NCI-H2196 (cell line): Measurements from ENCODE around the gene TUFT1.

Experiments used
- DNase-seq: peaks from one replicate; lab custom pipeline; 2025; ENCODE audit not compliant: unreplicated experiment; lab: John Stamatoyannopoulos, UW

TUFT1 gene, protein sequence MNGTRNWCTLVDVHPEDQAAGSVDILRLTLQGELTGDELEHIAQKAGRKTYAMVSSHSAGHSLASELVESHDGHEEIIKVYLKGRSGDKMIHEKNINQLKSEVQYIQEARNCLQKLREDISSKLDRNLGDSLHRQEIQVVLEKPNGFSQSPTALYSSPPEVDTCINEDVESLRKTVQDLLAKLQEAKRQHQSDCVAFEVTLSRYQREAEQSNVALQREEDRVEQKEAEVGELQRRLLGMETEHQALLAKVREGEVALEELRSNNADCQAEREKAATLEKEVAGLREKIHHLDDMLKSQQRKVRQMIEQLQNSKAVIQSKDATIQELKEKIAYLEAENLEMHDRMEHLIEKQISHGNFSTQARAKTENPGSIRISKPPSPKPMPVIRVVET

DNA sequence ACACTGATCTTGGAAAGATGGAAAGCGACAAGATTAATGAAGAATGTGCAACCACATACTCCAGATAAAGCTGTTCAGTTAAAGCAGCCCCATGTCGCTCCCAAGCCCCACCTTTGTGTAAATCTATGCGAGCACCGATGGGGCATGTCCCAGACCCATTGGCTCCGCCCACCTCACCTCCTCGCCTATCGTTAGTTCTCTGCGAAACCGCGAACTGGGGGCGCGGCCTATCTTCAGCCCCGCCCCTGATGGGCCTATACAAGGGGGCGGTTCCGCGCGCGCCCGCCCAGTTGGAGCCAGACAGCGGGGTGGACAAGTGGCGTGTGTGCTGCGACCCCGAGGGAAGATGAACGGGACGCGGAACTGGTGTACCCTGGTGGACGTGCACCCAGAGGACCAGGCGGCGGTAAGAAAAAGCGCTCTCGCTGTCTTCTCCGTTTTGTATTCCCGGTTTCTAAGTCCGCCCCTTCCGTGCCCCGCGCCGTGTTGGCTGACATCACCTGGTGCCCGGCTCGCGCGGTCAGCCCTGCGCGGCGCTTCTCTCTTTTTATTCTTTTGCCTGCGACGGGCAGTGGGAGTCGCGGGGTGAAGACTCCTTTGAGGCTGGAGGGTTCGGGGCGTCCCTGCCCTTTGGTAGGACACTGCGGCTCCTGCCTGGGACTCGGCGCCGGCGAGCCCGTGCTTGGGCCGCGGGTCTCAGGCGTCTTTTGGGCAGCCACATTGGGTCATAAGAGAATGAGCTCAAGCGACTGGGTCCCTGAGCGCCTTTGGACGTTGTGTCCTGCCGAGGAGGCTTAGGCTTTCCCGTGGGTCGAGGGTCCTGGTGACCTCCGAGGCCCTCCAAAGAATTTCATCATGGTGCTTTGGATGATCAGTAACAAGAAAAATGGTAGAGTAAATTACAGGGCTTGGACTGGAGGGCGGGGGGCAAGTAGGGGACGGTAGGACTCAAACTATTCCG, at the start of gene TUFT1:
TUFT1 (plus strand) TSS at position 289 of the 961 bp plus-strand sequence; CDS start at position 347, 58 bp downstream.
- peak; percentile 97 for DNase-seq

DNA sequence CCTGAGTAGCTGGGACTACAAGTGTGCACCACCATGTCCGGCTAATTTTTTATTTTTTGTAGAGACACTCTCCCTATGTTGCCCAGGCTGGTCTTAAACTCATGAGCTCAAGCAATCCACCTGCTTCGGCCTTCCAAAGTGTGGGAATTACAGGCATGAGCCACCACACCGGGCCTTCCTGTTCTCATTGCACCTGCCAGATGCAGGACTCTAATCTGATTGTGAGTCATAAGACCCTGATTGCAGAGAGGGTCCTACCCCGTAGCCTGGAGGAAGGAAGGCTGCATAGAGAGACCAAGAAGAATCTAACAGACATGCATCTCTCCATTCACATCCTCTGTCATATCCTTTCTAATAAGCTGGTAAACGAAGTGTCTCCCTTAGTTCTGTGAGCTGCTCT, 48.5 kb upstream of the TUFT1 start:
- no peak for DNase-seq

DNA sequence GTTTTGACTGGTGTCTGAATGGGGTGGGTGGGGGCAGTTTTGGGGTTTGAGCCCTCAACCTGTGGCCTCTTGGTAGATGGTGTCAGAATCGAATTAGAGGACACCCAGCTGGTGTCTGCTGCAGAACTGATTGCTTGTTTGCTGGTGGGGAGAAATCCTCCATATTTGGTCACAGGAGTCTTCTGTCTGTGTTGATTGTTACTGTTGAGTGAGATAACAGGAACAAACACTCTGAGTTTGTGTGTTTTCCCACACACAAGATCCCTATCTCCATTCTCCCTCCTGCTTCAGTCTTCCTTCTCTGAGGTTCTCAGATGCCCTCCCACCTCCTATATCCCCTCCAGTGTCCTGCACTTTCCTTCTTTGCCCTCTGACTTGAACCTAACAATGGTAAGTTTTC, 48.0 kb upstream of the TUFT1 start:
- no peak for DNase-seq

DNA sequence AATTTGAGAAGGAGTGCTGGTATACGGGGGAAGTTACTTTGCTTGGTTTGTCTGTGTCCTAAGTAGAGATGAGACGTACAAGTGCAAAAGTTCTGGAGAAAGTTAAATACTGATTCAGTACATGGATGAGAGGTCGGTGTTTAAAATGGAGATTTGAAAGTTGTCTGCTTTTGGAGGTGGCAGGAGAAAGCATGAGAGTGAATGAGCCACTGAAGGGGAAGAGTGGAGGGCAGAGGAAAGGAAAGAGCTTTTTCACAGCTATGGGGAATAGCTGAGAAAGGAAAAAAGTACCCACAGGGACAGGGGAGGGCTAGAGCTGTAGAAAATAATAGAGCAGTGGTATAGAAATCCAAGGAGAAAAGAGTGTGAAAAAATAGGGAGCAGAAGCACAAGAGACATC, 47.1 kb upstream of the TUFT1 start:
- DNase-seq = no peak

DNA sequence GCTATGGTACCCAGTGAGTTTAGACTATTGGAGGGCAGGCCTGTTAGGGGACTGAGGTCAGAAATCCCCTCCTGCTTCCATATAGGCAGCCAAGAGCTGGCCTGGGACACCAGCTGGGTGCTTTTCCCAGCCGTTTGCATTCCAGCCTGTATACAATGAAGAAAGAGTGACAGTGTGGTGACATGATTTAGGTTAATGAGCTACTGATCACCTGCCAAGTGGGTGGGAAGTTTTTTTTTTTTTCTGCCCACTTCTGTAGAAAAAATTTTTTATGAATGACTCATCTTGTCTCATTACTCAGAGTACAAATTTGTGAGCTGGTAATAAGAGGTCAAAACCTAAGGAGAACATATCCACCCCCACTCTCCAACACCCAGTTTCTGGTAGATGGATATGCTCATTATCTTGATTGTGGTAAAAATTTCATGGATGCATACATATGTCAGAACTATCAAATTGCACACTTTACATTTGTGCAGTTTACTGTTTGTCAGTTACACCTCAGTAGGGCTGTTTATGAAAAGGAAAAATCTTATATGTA, 45.3 kb upstream of the TUFT1 start:
- DNase-seq = no peak

DNA sequence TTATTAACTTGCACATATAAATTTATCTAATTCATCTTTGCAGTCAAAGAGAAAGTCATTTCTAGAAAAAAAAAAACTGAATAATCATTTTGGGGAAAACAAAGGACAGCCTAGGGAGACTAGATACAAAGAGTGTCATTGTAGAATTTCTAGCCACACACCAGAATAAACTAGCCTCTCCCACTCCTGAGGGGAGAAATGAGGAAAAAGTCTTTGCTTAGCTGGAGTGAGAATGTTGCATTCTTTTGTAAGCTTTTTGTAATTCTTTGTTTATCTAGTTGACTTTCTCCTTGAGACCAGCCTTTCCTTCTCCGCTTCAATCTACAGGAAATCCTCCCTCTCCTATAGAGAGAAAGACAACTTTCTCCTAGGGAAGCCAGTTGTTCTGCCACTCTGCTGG, 44.8 kb upstream of the TUFT1 start:
- DNase-seq = no peak

DNA sequence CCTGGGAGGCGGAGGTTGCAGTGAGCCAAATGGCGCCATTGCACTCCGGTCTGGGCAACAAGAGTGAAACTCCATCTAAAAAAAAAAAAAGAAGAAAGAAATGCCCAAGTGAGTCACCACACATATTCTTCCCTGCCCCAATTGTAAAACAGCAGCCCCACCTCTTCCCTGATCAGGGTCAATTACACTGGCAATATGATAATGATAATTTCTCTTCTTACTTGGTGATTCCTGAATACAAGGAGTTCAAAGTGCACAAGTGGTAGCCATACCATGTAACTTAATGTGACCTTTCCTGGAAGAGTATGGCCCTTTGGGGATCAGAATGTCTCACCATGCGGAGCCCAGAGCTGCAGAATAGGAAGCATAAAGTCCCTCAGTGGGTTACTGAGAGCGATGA, 40.7 kb upstream of the TUFT1 start:
- no peak for DNase-seq

DNA sequence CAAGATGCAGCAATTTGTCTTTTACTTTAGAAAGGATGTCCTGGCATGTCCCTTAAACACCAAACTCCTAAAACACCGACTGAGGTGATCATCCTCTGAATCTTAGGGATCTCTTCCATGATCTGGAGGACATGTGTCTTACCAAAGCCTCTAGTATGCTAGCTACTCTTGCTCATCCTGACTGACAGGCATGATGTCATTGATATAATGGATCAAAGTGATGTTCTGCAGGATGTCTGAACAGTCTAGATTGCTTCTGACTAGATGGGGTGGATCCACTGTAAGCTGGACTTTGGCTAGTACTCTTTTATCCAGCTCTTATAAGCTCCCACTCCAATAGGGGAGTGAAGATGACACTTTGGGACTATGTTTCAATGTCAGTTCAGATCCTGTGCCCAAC, 40.2 kb upstream of the TUFT1 start:
- DNase-seq = no peak

DNA sequence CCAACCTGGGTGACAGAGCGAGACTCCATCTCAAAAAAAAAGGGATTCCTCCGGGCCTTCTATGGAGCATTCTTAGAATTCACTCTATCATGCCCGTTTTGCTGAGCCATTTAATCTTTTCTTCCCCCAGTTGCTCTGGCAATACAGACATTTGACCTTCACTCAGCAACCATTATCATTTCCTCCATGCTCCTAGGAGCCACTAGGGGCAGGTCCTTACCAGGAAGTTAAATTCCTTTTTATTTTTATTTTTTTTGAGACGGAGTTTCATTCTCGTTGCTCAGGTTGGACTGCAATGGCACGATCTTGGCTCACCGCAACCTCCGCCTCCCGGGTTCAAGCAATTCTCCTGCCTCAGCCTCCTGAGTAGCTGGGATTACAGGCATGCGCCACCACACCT, 38.6 kb upstream of the TUFT1 start:
- no peak for DNase-seq

DNA sequence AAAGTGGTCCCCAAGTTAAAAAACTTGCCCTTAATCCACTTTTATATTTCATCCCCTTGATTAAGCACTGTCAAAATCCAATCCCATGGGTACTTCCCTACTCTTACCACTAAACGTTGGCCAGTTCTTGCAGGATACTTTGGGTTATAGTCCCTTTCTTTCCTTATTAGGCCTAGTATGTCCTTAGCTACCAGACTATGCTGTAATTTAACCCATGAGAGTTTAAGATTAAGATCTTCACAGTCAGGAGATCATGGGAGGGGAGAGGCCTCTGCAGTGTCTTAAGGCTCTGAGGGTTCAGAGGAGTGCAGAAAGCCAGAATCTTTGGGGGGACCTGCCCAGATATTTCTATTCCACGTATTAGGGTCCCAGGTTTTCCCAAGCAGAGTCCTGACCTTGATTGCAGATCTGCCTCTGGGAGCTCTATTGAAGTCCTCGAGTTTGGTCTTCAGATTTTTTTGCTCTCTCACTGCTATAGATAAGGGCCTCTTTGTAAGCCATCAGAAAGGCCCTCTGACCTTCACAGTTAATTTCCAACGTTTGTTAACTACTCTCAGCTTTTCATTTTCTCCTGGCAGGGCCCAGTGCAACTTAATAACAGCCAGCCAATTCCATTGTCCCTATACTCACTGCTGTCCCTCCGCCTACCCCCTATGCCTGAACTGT, 37.9 kb upstream of the TUFT1 start:
- DNase-seq = no peak

DNA sequence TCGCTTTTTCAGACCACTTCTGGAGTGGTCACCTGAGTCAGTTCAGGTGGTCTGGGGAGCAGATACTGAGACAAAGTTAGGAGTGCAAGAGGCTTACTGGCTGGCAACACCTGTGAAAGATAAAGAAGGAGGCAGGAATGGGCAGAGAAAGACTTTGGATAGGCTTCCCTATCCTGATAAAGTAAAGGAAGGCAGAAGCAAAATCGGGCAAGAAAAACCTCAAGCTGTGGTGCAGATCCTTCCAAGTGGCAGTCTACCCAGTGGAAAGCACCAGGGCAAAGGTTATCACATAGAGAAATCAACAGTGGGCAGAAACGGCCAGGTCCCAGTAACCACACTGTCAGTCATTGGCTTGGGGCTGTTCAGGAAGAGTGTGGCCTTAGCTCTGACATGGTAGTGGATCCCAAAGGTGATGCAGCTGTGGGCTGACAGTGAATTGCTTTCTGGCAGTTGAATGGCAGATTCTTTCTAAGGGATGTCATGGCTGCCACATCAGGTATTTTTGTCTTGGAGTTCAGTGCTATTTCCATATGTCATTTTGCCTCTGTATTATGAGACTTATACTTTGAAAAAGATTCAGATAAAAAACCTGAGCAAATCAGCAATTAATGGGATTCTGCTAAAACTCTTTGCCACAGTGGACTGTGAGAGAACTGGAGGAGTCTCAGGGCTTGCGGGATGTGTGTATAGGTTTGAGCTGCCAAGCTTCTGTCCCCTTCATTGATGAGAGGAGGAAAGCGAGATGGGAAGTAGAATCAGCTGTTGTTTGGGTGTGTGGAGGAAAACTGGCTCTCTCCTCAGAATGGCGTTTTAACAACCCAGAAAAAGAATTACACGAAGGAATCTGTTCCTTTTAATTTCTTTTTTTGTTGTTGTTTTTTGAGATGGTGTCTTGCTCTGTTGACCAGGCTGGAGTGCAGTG, 37.0 kb upstream of the TUFT1 start:
- no peak for DNase-seq

DNA sequence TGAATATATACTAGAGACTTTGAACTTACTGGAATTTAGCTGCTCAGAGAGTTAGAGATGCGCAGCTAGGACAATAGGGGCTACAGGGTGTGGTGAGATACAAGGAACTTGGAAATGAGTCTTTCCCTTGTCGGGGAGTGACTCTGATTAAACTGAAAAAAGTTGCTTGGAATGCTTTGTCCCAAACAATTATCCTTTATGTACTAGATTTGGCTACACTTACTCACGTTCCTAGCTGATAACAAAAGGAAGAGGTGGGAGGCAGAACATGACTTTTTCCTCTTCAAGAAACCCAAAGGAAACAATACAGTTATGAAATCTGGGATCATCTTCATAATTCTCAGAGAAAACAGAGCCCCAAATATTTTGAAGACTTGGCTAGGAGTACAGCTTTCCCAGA, 35.9 kb upstream of the TUFT1 start:
- no peak for DNase-seq

DNA sequence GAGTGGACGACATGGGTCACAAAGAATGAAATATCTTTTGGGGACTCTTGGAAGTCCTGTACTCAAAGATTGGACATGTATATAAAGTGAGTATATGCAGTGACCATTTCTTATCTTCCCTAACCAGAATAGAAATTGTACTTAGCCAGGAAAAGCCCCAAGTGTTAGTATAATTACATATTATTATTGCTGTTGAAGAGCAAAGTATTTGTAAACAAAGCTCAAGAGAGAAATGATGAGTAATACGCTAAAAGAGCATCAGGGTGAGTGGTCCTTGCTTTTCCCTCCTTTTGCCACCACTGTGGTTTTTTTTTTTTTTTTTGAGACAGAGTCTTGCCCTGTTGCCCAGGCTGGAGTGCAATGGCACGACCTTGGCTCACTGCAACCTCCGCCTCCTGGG, 35.4 kb upstream of the TUFT1 start:
- no peak for DNase-seq

DNA sequence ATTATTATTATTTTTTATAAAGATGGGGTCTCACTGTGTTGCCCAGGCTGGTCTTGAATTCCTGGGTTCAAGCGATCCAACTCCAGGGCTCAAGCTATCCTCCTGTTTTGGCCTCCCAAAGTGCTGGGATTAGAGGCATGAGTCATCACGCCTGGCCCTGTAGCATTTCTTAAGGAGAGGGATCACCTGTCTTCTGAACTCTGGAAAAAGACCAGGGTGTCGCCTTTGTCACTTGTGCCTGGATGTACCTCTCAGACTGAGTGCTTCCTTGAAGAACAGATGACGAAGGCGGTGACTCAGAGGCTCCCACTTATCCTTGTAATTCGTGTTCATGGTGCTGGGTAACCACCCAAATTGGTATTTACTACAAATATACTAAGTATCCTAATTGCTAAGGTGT, 31.3 kb upstream of the TUFT1 start:
- DNase-seq = no peak

DNA sequence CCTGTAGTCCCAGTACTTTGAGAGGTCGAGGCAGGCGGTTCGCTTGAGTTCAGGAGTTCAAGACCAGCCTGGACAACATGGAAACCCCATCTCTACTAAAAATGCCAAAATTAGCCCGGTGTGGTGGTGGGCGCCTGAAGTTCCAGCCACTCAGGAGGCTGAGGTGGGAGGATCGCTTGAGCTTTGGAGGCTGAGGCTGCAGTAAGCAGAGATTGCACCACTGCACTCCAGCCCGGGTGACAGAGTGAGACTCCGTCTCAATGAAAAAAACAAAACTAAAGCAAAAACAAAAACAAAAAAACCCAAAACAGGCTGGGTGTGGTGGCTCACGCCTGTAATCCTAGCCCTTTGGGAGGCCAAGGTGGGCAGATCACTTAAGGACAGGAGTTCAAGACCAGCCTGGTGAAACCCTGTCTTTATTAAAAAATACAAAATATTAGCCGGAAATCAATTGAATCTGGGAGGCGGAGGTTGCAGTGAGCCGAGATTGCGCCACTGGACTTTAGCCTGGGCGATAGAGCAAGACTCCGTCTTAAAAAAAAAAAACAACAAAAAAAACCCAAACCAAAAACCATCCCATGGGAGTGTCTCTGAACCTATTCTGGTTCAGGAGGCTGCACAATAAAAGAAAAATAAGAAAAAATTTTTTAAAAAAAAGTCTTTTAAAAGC, 30.6 kb upstream of the TUFT1 start:
- no peak for DNase-seq

DNA sequence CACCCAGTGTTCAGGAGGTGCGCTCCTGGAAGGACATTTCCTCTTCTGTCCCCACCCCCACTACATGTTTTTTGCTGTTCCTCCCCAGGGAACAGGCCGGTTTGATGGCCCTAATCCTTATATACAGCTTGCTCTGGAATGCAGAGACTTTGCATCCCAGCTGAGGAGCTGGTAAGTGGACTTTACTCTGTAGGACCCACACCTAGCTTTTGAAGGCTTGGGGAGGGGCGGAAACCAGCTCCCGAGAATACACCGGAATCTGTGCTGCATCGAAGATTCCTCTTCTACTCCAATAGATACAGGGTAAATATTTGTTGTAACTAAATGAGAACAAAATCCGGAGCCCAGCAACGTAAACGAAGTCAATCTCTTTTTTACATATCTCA, 30.1 kb upstream of the TUFT1 start:
- no peak for DNase-seq

DNA sequence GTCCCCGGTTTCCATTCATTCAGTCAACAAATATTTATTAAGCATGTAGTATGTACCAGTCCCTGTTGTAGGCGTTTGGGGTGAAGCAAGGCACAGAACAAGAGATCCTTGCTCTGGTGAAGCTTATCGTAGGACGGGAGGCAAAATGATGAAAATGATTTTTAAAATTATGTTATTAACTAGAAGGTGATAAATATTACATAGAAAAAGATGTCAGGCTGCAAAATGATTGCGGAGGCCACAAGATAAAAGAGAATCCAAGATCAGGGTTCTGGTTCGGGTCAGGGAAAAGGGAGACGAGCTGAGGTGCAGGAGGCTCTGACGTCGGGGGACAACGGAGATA, 29.5 kb upstream of the TUFT1 start:
- DNase-seq = no peak

DNA sequence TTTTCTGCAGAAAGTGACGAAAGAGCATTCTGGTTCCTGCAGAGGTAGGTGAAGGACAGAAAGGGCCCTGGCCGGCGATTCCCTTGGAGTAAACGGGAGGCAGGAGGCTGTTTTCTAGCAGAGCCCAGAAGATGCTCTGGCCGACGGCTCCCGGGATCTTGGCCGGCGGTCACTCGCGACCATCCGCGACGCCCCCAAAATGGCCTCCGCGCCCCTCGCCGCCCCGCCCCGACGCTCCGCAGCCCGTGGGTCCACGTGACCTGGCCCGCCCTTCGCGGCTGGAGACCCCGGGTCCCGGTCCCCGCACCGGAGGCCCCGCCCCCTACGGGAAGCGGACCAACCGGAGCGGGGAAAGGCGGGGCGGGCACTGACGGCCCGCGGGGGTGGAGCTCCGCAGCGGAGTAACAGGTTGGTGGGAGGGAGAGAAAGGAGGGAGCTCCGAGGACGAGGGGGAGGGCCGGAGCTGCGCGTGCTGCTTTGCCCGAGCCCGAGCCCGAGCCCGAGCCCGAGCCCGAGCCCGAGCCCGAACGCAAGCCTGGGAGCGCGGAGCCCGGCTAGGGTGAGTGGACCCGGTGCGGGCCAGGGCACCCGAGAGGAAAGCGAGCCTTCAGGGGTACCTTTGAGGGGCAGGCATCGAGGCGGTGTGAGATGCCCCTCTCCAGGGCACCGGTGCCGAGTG, 29.0 kb upstream of the TUFT1 start, which contains the start of gene CGN:
CGN (plus strand) TSS at position 431 of the 679 bp plus-strand sequence. CDS start 7,133 bp downstream, outside the sequence.
- DNase-seq = peak; percentile 94

DNA sequence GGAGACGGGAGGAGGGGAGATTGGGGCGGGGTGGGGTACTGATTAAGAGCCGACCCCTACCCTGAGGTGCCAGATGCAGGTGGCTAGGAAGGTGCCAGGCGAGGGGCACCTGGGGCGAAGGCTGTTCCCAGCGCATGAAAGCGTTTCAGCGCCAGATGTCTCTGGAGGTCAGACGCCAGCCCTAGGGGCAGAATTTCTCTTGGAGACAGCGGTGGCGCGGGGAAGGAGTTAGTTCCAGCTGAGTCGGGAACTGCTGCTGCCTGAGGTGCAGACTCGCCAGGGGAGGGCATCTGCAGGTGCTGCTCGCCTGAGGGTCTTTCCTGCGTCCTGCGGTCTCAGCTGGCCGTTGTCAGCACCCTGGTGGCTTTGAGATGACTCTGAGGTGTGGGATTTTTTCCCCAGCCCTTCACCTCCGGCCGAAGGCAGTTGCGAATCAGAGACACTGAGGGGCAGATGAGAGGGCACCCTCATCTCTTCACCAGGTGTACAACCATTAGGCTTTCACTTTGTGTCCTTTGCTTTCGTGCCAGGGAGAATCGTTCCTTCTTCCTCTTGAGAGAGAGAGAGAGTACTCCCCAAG, 28.4 kb upstream of the TUFT1 start:
- peak; percentile 21 for DNase-seq
